Calu3 (cell line): ENCODE results near the gene PLAAT1. TPM values are rescaled to one million over a fixed set of nuclear protein-coding genes. Genes with fewer than 3 reads are reported as not detected.

Source experiments
- BruUV-seq: library from RNA; stranded (reverse); fragments of 400-500 nt; replicated peaks from 2 replicates; lab custom pipeline; 2021; lab: Mats Ljungman, UMichigan
- CTCF ChIA-PET: fragments of 300-600 bp; sonication (Branson Sonifier 250); formaldehyde crosslinking; loops from one replicate; lab custom pipeline; 2022; ENCODE audit warnings: antibody characterized with exemption; lab: Charles Lee
- DNase-seq: peaks from one replicate; pipeline ENCODE4 v3.0.0; 2022
- H3K27ac Mint-ChIP-seq: one replicate; pipeline ENCODE4 v1.8.0; 2022; ENCODE audit warnings: mixed read lengths; ENCODE audit not compliant: unreplicated experiment
- H3K27me3 Mint-ChIP-seq: one replicate; pipeline ENCODE4 v1.8.0; 2022; ENCODE audit warnings: mixed read lengths; ENCODE audit not compliant: unreplicated experiment
- H3K36me3 Mint-ChIP-seq: one replicate; pipeline ENCODE4 v1.8.0; 2022; ENCODE audit warnings: mild to moderate bottlenecking, moderate library complexity, mixed read lengths; ENCODE audit not compliant: insufficient read depth, unreplicated experiment
- H3K4me1 Mint-ChIP-seq: one replicate; pipeline ENCODE4 v1.8.0; 2022; ENCODE audit warnings: mild to moderate bottlenecking, low read depth, mixed read lengths; ENCODE audit not compliant: unreplicated experiment
- H3K4me3 Mint-ChIP-seq: one replicate; pipeline ENCODE4 v1.8.0; 2022; ENCODE audit warnings: mild to moderate bottlenecking, low read depth, moderate library complexity, mixed read lengths; ENCODE audit not compliant: unreplicated experiment
- H3K9me3 Mint-ChIP-seq: one replicate; pipeline ENCODE4 v1.8.0; 2022; ENCODE audit warnings: low read depth, mixed read lengths; ENCODE audit not compliant: unreplicated experiment
- intact Hi-C: fragments of 100-400 bp; cut with micrococcal nuclease; formaldehyde crosslinking; loops from one replicate; pipeline ENCODE4 v1.10.0; 2022; ENCODE audit not compliant: unreplicated experiment
- total RNA-seq: library from RNA; stranded (reverse); gene quantifications from 2 replicates; pipeline ENCODE4 v1.2.3, GENCODE V29; 2022
- TF ChIP-seq, protein P1 (sequence below): fragments of 200-600 bp; IDR thresholded peaks from one replicate; pipeline ENCODE4 v1.8.0; 2022; ENCODE audit warnings: antibody characterized with exemption; ENCODE audit not compliant: unreplicated experiment

The PLAAT1 gene
- total RNA-seq, 1 experiment from 2014 or later = 7.3 TPM

DNA sequence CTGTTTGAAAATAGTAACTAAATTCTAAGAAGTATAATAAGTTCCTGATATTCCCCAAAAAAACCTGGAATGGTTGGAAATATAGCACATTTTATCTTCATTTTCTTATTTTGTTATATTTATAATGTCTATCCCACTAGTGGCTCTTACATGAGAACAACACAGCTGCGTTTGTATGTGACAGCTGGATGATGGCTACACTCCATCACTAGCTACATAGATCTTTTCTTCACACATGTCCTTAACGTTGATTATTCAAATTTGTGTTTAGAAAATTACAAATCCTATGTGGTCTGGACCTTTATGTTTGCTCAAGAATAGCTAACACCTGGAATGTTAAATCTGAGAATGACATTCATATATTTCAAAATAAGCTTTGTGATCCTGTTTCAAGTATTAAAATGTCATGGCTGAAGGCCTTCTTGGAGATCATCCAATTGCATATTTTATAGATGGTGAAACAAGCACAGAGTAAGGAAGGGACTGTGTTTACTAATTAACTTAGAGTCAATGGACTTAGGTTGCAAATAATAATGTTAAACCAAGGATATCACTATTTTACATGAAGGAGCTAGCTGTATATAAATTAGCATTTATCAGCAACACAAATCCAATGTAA, 76.8 kb downstream of the PLAAT1 start:
- Mint-ChIP-seq H3K4me3 (no peak overlapping the region), H3K27ac (no peak overlapping the region), H3K36me3 (no peaks in the 10 kb centered on the region), H3K27me3 (no peaks in the 10 kb centered on the region), H3K4me1 (no peaks in the 10 kb centered on the region), H3K9me3 (no peaks in the 10 kb centered on the region)
- BruUV-seq = no TSS peak
- no peak for DNase-seq
- TF ChIP-seq, protein P1, sequence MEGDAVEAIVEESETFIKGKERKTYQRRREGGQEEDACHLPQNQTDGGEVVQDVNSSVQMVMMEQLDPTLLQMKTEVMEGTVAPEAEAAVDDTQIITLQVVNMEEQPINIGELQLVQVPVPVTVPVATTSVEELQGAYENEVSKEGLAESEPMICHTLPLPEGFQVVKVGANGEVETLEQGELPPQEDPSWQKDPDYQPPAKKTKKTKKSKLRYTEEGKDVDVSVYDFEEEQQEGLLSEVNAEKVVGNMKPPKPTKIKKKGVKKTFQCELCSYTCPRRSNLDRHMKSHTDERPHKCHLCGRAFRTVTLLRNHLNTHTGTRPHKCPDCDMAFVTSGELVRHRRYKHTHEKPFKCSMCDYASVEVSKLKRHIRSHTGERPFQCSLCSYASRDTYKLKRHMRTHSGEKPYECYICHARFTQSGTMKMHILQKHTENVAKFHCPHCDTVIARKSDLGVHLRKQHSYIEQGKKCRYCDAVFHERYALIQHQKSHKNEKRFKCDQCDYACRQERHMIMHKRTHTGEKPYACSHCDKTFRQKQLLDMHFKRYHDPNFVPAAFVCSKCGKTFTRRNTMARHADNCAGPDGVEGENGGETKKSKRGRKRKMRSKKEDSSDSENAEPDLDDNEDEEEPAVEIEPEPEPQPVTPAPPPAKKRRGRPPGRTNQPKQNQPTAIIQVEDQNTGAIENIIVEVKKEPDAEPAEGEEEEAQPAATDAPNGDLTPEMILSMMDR = no peak
- CTCF ChIA-PET = interaction anchor here (0.6 kb wide), 1 partner anchor 239 kb away, joined by 5 read pairs; no protein-coding TSS in a partner anchor
- intact Hi-C loops = no loop called here

Other genes with a start within 250 kb of the PLAAT1 start
- gene ATP13A5, start 137.5 kb downstream of the PLAAT1 start, total RNA-seq = 0.66 TPM in 1 of 2 replicates, not detected in the other